ENCODE data around the gene GPR153. TPM values are rescaled to one million over a fixed set of nuclear protein-coding genes. Genes with fewer than 3 reads are reported as not detected.
A peak's percentile ranks its signal among the peaks of the same experiment; 100 is the strongest.

Gene GPR153
- polyA plus RNA-seq, 4 donors: 6.5 to 34.9 (median 22.3) TPM

GRCh38 chr1:6302568-6302967, 41.7 kb upstream of the GPR153 start:
- Histone ChIP-seq H3K4me3 (ENCODE audit: low read depth in 1 of 3, low read length in 3 of 3) (no peak overlapping the region), H3K9me3 (ENCODE audit: control insufficient read depth in 2 of 2, insufficient read depth in 1 of 2, low read depth in 1 of 2, low read length in 1 of 2) (peaks cover 0 to 2% of the 10 kb centered on the region in 2 donors), H3K4me1 (ENCODE audit: control insufficient read depth in 3 of 3, insufficient read depth in 2 of 3, low read depth in 1 of 3, low read length in 2 of 3) (no peaks in the 10 kb centered on the region), H3K36me3 (ENCODE audit: control insufficient read depth in 3 of 3, insufficient read depth in 2 of 3, low read depth in 1 of 3, low read length in 3 of 3) (peaks cover 0 to 18% (median 8%) of the 10 kb centered on the region in 3 donors), H3K27ac (ENCODE audit: low read depth in 1 of 3, low read length in 2 of 3) (no peak overlapping the region), H3K27me3 (ENCODE audit: control insufficient read depth in 3 of 3, insufficient read depth in 3 of 3, low read length in 3 of 3) (no peaks in the 10 kb centered on the region)
- no peak for DNase-seq
- no peak for FAIRE-seq
- 72 to 87% (median 81%) methylated on average over 7 of the region's 7 CpGs for WGBS, 3 donors

GRCh38 chr1:6301526-6301925, 40.6 kb upstream of the GPR153 start:
- no peak for DNase-seq
- no peak overlapping the region for H3K4me3 ChIP-seq (ENCODE audit: low read depth in 1 of 3, low read length in 3 of 3)
- FAIRE-seq: no peak
- H3K27ac ChIP-seq (ENCODE audit: low read depth in 1 of 3, low read length in 2 of 3): peak overlapping the region in 1 of 3 donors; percentile 43
- H3K9me3 ChIP-seq (ENCODE audit: control insufficient read depth in 2 of 2, insufficient read depth in 1 of 2, low read depth in 1 of 2, low read length in 1 of 2): peaks cover 0 to 2% of the 10 kb centered on the region in 2 donors
- H3K4me1 ChIP-seq (ENCODE audit: control insufficient read depth in 3 of 3, insufficient read depth in 2 of 3, low read depth in 1 of 3, low read length in 2 of 3): no peaks in the 10 kb centered on the region
- 86 to 92% (median 89%) methylated on average over 8 of the region's 8 CpGs for WGBS, 3 donors
- no peaks in the 10 kb centered on the region for H3K27me3 ChIP-seq (ENCODE audit: control insufficient read depth in 3 of 3, insufficient read depth in 3 of 3, low read length in 3 of 3)
- peaks cover 0 to 18% (median 6%) of the 10 kb centered on the region in 3 donors for H3K36me3 ChIP-seq (ENCODE audit: control insufficient read depth in 3 of 3, insufficient read depth in 2 of 3, low read depth in 1 of 3, low read length in 3 of 3)

- 76 to 90% (median 86%) methylated on average over 32 of the region's 32 CpGs for WGBS, 3 donors
- H3K36me3 ChIP-seq (ENCODE audit: control insufficient read depth in 3 of 3, insufficient read depth in 2 of 3, low read depth in 1 of 3, low read length in 3 of 3): peaks cover 0 to 15% (median 4%) of the 10 kb centered on the region in 3 donors
- no peaks in the 10 kb centered on the region for H3K27me3 ChIP-seq (ENCODE audit: control insufficient read depth in 3 of 3, insufficient read depth in 3 of 3, low read length in 3 of 3)
- no peaks in the 10 kb centered on the region for H3K4me1 ChIP-seq (ENCODE audit: control insufficient read depth in 3 of 3, insufficient read depth in 2 of 3, low read depth in 1 of 3, low read length in 2 of 3)
- peak; percentile 23 to 76 for DNase-seq
- no peak overlapping the region for H3K4me3 ChIP-seq (ENCODE audit: low read depth in 1 of 3, low read length in 3 of 3)
- peak overlapping the region in 2 of 3 donors; percentile 27 to 44 for H3K27ac ChIP-seq (ENCODE audit: low read depth in 1 of 3, low read length in 2 of 3)
- no peaks in the 10 kb centered on the region for H3K9me3 ChIP-seq (ENCODE audit: control insufficient read depth in 2 of 2, insufficient read depth in 1 of 2, low read depth in 1 of 2, low read length in 1 of 2)
- FAIRE-seq: no peak
Observed at GRCh38 chr1:6300342-6301048, 39.6 kb upstream of the GPR153 start.

GRCh38 chr1:6299557-6300165, 38.8 kb upstream of the GPR153 start:
- Histone ChIP-seq H3K36me3 (ENCODE audit: control insufficient read depth in 3 of 3, insufficient read depth in 2 of 3, low read depth in 1 of 3, low read length in 3 of 3) (peaks cover 0 to 17% (median 4%) of the 10 kb centered on the region in 3 donors), H3K4me1 (ENCODE audit: control insufficient read depth in 3 of 3, insufficient read depth in 2 of 3, low read depth in 1 of 3, low read length in 2 of 3) (no peaks in the 10 kb centered on the region), H3K27me3 (ENCODE audit: control insufficient read depth in 3 of 3, insufficient read depth in 3 of 3, low read length in 3 of 3) (no peaks in the 10 kb centered on the region), H3K4me3 (ENCODE audit: low read depth in 1 of 3, low read length in 3 of 3) (no peak overlapping the region), H3K27ac (ENCODE audit: low read depth in 1 of 3, low read length in 2 of 3) (peak overlapping the region in 2 of 3 donors; percentile 9 to 44), H3K9me3 (ENCODE audit: control insufficient read depth in 2 of 2, insufficient read depth in 1 of 2, low read depth in 1 of 2, low read length in 1 of 2) (no peaks in the 10 kb centered on the region)
- DNase-seq: no peak
- no peak for FAIRE-seq
- 92 to 96% (median 93%) methylated on average over 15 of the region's 15 CpGs for WGBS, 3 donors

GRCh38 chr1:6298940-6299465, 38.1 kb upstream of the GPR153 start:
- FAIRE-seq (no peak), DNase-seq (no peak)
- Histone ChIP-seq H3K36me3 (ENCODE audit: control insufficient read depth in 3 of 3, insufficient read depth in 2 of 3, low read depth in 1 of 3, low read length in 3 of 3) (peaks cover 0 to 24% (median 4%) of the 10 kb centered on the region in 3 donors), H3K27me3 (ENCODE audit: control insufficient read depth in 3 of 3, insufficient read depth in 3 of 3, low read length in 3 of 3) (no peaks in the 10 kb centered on the region), H3K4me3 (ENCODE audit: low read depth in 1 of 3, low read length in 3 of 3) (no peak overlapping the region), H3K27ac (ENCODE audit: low read depth in 1 of 3, low read length in 2 of 3) (peak overlapping the region in 1 of 3 donors; percentile 44), H3K4me1 (ENCODE audit: control insufficient read depth in 3 of 3, insufficient read depth in 2 of 3, low read depth in 1 of 3, low read length in 2 of 3) (no peaks in the 10 kb centered on the region), H3K9me3 (ENCODE audit: control insufficient read depth in 2 of 2, insufficient read depth in 1 of 2, low read depth in 1 of 2, low read length in 1 of 2) (no peaks in the 10 kb centered on the region)
- WGBS, 3 donors: 96 to 98% (median 96%) methylated on average over 8 of the region's 8 CpGs

GRCh38 chr1:6298530-6298929, 37.6 kb upstream of the GPR153 start:
- FAIRE-seq (no peak), DNase-seq (no peak)
- no peak overlapping the region for H3K4me3 ChIP-seq (ENCODE audit: low read depth in 1 of 3, low read length in 3 of 3)
- no peak overlapping the region for H3K27ac ChIP-seq (ENCODE audit: low read depth in 1 of 3, low read length in 2 of 3)
- WGBS, 3 donors: 88 to 92% (median 90%) methylated on average over 8 of the region's 8 CpGs
- no peaks in the 10 kb centered on the region for H3K9me3 ChIP-seq (ENCODE audit: control insufficient read depth in 2 of 2, insufficient read depth in 1 of 2, low read depth in 1 of 2, low read length in 1 of 2)
- H3K4me1 ChIP-seq (ENCODE audit: control insufficient read depth in 3 of 3, insufficient read depth in 2 of 3, low read depth in 1 of 3, low read length in 2 of 3): no peaks in the 10 kb centered on the region
- no peaks in the 10 kb centered on the region for H3K27me3 ChIP-seq (ENCODE audit: control insufficient read depth in 3 of 3, insufficient read depth in 3 of 3, low read length in 3 of 3)
- peaks cover 0 to 29% (median 2%) of the 10 kb centered on the region in 3 donors for H3K36me3 ChIP-seq (ENCODE audit: control insufficient read depth in 3 of 3, insufficient read depth in 2 of 3, low read depth in 1 of 3, low read length in 3 of 3)

GRCh38 chr1:6295910-6296309, 35.0 kb upstream of the GPR153 start:
- Histone ChIP-seq H3K4me1 (ENCODE audit: control insufficient read depth in 3 of 3, insufficient read depth in 2 of 3, low read depth in 1 of 3, low read length in 2 of 3) (no peaks in the 10 kb centered on the region), H3K27ac (ENCODE audit: low read depth in 1 of 3, low read length in 2 of 3) (no peak overlapping the region), H3K27me3 (ENCODE audit: control insufficient read depth in 3 of 3, insufficient read depth in 3 of 3, low read length in 3 of 3) (no peaks in the 10 kb centered on the region), H3K4me3 (ENCODE audit: low read depth in 1 of 3, low read length in 3 of 3) (no peak overlapping the region), H3K9me3 (ENCODE audit: control insufficient read depth in 2 of 2, insufficient read depth in 1 of 2, low read depth in 1 of 2, low read length in 1 of 2) (no peaks in the 10 kb centered on the region), H3K36me3 (ENCODE audit: control insufficient read depth in 3 of 3, insufficient read depth in 2 of 3, low read depth in 1 of 3, low read length in 3 of 3) (peaks cover 0 to 40% (median 5%) of the 10 kb centered on the region in 3 donors)
- DNase-seq (no peak), FAIRE-seq (no peak)
- 91 to 93% (median 92%) methylated on average over 6 of the region's 6 CpGs for WGBS, 3 donors

GRCh38 chr1:6294890-6295556, 34.1 kb upstream of the GPR153 start:
- FAIRE-seq: no peak
- H3K36me3 ChIP-seq (ENCODE audit: control insufficient read depth in 3 of 3, insufficient read depth in 2 of 3, low read depth in 1 of 3, low read length in 3 of 3): peaks cover 0 to 42% (median 7%) of the 10 kb centered on the region in 3 donors
- no peak for DNase-seq
- H3K27ac ChIP-seq (ENCODE audit: low read depth in 1 of 3, low read length in 2 of 3): no peak overlapping the region
- H3K4me1 ChIP-seq (ENCODE audit: control insufficient read depth in 3 of 3, insufficient read depth in 2 of 3, low read depth in 1 of 3, low read length in 2 of 3): no peaks in the 10 kb centered on the region
- H3K27me3 ChIP-seq (ENCODE audit: control insufficient read depth in 3 of 3, insufficient read depth in 3 of 3, low read length in 3 of 3): no peaks in the 10 kb centered on the region
- no peaks in the 10 kb centered on the region for H3K9me3 ChIP-seq (ENCODE audit: control insufficient read depth in 2 of 2, insufficient read depth in 1 of 2, low read depth in 1 of 2, low read length in 1 of 2)
- 89 to 95% (median 91%) methylated on average over 22 to 23 of the region's 23 CpGs for WGBS, 3 donors
- H3K4me3 ChIP-seq (ENCODE audit: low read depth in 1 of 3, low read length in 3 of 3): no peak overlapping the region

Measured in small intestine (tissue), 7 donors.